Glutamatergic neuron (in vitro differentiated cells): ENCODE data around the gene PRR19. TPM values are rescaled to one million over a fixed set of nuclear protein-coding genes. Genes with fewer than 3 reads are reported as not detected.
A peak's percentile ranks its signal among the peaks of the same experiment; 100 is the strongest.

Source experiments
- DNase-seq: peaks from one replicate; pipeline ENCODE4 v3.0.0; 2022
- H3K27ac Mint-ChIP-seq: one replicate; pipeline ENCODE4 v1.8.0; 2020; ENCODE audit warnings: mild to moderate bottlenecking, mixed read lengths, inconsistent platforms; ENCODE audit not compliant: unreplicated experiment
- H3K27me3 Mint-ChIP-seq: one replicate; pipeline ENCODE4 v1.8.0; 2020; ENCODE audit warnings: mild to moderate bottlenecking, moderate library complexity, mixed read lengths, inconsistent platforms; ENCODE audit not compliant: unreplicated experiment
- H3K36me3 Mint-ChIP-seq: one replicate; pipeline ENCODE4 v1.8.0; 2020; ENCODE audit warnings: mild to moderate bottlenecking, mixed read lengths, inconsistent platforms; ENCODE audit not compliant: unreplicated experiment
- H3K4me1 Mint-ChIP-seq: one replicate; pipeline ENCODE4 v1.8.0; 2020; ENCODE audit warnings: mild to moderate bottlenecking, low read depth, mixed read lengths, inconsistent platforms; ENCODE audit not compliant: unreplicated experiment
- H3K4me3 Mint-ChIP-seq: one replicate; pipeline ENCODE4 v1.8.0; 2020; ENCODE audit warnings: mild to moderate bottlenecking, mixed read lengths, inconsistent platforms; ENCODE audit not compliant: unreplicated experiment
- H3K9me3 Mint-ChIP-seq: one replicate; pipeline ENCODE4 v1.8.0; 2020; ENCODE audit warnings: mild to moderate bottlenecking, moderate library complexity, mixed read lengths, inconsistent platforms; ENCODE audit not compliant: unreplicated experiment
- total RNA-seq: library from RNA; stranded (reverse); fragmentation: NEBNext Ultra II Directional; extraction: Animal tissue kit (Norgen Biotek cat#: 25700); gene quantifications from one replicate; pipeline ENCODE4 v1.2.1, GENCODE V29; 2021; ENCODE audit not compliant: unreplicated experiment
- TF ChIP-seq, protein P1 (sequence below): fragments of 200-600 bp; sonication (generic); IDR thresholded peaks from one replicate; pipeline ENCODE4 v1.5.0; 2021; ENCODE audit not compliant: partially characterized antibody, unreplicated experiment

The PRR19 gene
- total RNA-seq, 1 donor from 2014 or later, result 1.6 TPM

GRCh38 chr19:42276821-42277220 is 25.1 kb upstream of the PRR19 start:
- H3K9me3 Mint-ChIP-seq, result peaks cover 12% of the 10 kb centered on the region
- no peak for DNase-seq
- TF ChIP-seq, protein P1, sequence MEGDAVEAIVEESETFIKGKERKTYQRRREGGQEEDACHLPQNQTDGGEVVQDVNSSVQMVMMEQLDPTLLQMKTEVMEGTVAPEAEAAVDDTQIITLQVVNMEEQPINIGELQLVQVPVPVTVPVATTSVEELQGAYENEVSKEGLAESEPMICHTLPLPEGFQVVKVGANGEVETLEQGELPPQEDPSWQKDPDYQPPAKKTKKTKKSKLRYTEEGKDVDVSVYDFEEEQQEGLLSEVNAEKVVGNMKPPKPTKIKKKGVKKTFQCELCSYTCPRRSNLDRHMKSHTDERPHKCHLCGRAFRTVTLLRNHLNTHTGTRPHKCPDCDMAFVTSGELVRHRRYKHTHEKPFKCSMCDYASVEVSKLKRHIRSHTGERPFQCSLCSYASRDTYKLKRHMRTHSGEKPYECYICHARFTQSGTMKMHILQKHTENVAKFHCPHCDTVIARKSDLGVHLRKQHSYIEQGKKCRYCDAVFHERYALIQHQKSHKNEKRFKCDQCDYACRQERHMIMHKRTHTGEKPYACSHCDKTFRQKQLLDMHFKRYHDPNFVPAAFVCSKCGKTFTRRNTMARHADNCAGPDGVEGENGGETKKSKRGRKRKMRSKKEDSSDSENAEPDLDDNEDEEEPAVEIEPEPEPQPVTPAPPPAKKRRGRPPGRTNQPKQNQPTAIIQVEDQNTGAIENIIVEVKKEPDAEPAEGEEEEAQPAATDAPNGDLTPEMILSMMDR, result no peak
- H3K4me1 Mint-ChIP-seq, result peaks cover 23% of the 10 kb centered on the region
- H3K27ac Mint-ChIP-seq, result no peak overlapping the region
- peaks cover 15% of the 10 kb centered on the region for H3K27me3 Mint-ChIP-seq
- H3K4me3 Mint-ChIP-seq, result no peak overlapping the region
- H3K36me3 Mint-ChIP-seq, result no peaks in the 10 kb centered on the region

DNA sequence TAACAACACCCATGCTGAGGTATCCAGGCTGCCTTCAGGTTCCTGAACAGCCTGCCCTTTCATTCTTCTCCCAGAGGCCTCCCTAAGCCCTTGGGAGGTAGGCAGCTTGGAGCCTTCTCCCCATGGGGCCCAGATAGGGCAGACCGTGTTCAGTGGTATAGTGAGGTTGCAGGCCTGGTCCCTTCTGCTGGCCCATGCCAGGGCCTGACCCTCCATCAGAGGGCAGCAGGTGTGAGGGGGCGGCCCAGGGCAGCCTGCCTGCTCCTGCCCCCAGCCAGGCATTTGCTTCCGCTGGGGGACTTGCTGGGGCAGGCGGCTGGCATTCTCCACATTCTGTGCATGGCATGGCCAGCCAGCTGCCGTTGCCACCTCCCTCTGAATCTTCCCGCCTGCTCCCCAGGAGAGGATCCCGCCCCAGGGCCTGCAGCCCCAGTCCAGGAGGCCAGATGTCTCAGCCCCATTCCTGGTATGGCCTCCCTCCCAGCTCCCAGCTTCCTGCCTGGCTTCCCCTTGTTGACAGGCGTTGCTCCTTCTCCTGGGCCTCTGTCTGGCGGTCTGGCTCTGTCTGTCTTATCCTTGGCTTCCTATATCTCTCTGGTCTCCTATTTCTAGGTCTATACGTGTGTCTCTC is 24.0 kb upstream of the PRR19 start:
- H3K4me1 Mint-ChIP-seq, result peaks cover 28% of the 10 kb centered on the region
- peak overlapping the region; percentile 97 for H3K4me3 Mint-ChIP-seq
- no peaks in the 10 kb centered on the region for H3K36me3 Mint-ChIP-seq
- no peak for DNase-seq
- H3K27ac Mint-ChIP-seq, result peak overlapping the region; percentile 24
- peaks cover 19% of the 10 kb centered on the region for H3K27me3 Mint-ChIP-seq
- TF ChIP-seq, protein P1, result no peak
- peaks cover 18% of the 10 kb centered on the region for H3K9me3 Mint-ChIP-seq

- H3K4me1 Mint-ChIP-seq, result peaks cover 28% of the 10 kb centered on the region
- TF ChIP-seq, protein P1, result no peak
- H3K36me3 Mint-ChIP-seq, result no peaks in the 10 kb centered on the region
- peak overlapping the region; percentile 97 for H3K27ac Mint-ChIP-seq
- H3K4me3 Mint-ChIP-seq, result peak overlapping the region; percentile 97
- peaks cover 16% of the 10 kb centered on the region for H3K9me3 Mint-ChIP-seq
- peaks cover 17% of the 10 kb centered on the region for H3K27me3 Mint-ChIP-seq
- DNase-seq, result no peak
These were observed 23.3 kb upstream of the PRR19 start for GRCh38 chr19:42278452-42279154.

DNA sequence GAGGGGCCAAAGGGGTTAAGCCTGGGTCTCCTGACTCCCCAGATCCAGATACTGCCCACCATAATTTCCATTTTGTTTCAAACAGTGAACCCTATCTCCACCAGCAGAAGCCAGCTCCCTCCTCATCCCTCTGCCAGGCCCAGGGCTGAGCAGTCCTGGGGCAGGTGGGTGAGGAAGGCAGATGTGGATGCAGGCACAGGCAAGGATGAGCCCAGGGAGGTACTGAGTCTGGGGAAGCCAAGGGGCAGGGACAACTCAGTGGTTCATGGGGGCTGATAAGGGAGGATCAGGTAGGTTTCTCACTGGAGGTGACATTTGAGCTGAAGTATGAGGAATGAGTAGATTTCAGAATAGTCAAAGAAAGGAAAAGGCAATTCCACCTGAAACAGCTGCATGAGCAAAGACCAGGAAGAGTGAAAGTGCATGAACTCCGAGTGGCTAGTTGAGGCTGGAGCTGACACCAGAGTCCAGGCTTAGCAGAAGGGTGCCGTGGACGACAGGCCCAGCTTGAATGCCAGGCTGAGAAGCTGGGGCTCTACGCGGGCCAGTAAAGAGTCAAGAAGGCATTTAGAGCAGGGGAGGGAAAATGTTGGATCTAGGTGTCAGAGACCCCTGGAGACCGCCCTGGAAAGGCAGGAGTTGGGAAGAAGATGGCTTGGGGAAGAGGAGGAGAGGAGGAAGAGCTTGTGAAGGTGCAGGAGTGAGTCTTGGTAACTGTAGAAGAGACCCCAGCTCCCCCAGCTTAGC is 22.6 kb upstream of the PRR19 start:
- Mint-ChIP-seq H3K36me3 (no peaks in the 10 kb centered on the region), H3K27ac (peak overlapping the region; percentile 97), H3K4me1 (peaks cover 28% of the 10 kb centered on the region), H3K27me3 (peaks cover 17% of the 10 kb centered on the region), H3K9me3 (peaks cover 16% of the 10 kb centered on the region), H3K4me3 (peak overlapping the region; percentile 97)
- TF ChIP-seq, protein P1, result no peak
- DNase-seq, result no peak
